NCI-H446 treated with DMSO at 0.1 percent for 48 hours (cell line): Measurements from ENCODE around the gene CREB3L2.
"Not testable (repeated sequence)": the region's sequence is repeated elsewhere in the genome, so short reads cannot be mapped to it uniquely, and the experiment has no call there.

Experiments
- DNase-seq: peaks from one replicate; lab custom pipeline; 2025; lab: John Stamatoyannopoulos, UW

Gene CREB3L2

DNA sequence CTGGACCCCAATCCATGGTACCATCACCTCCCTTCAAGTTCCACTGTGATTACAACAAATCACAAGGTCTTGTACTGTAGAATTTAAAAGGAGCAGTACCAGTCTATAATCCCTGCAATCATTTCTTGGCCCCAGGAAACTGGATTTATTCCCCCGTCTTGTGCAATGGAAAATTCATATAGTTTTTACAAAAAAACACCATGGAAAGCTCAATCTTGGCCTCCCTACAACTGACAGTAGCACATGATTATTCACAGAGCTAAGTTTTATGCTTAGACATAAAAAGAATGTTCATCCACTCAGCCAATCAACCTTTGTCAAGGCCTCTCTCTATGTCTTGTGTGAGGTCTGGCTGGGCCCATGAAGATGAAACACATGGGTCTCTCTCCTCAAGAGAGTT lies 165.3 kb downstream of the CREB3L2 start:
- no peak for DNase-seq

DNA sequence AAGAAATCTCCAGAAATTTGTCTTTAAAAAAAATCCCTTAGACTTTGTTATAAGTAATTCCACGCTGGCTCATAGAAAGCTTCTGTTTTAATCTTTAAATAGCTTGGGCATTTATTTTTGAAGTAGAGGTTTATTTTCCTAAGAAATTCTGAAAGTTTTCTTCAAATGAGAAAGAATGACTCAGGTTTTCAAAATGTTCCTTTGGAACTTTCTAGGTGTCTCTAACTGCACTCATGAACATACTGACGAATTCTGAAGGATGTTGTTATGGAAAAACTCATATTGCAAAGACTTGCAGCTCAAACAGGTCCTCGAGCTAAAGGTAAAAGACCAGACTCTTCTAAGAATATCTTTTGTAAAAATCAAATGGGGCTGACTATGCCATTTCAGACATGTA lies 165.8 kb downstream of the CREB3L2 start:
- DNase-seq: no peak

DNA sequence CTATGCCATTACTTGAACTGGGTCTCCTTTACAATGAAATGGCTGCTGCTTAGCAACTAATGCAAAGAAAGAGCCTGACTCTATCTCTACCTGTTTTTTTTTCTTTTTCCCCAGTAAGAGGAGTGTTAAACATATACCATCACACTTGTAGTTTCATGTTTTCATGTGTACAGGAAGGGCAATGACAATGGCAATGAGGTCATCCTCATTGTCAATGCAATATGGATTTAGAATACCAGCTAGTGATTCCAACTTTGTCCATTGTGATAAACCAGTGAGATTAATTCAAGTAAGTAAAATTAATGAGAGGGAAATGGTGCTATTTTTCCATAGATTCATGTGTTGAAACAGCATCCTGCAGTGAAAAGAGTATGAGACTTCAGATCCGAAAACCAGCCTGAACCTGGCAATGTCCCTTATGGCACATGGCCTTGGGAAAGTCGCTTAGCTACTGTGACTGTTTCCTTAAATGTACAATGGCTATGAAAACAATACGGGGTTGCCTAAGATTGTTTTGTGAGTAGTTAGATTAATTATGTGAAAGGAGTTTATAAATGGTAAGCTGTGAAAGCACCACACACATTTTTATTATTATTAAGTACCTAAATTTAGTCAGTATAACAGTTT lies 166.3 kb downstream of the CREB3L2 start:
- DNase-seq: no peak

DNA sequence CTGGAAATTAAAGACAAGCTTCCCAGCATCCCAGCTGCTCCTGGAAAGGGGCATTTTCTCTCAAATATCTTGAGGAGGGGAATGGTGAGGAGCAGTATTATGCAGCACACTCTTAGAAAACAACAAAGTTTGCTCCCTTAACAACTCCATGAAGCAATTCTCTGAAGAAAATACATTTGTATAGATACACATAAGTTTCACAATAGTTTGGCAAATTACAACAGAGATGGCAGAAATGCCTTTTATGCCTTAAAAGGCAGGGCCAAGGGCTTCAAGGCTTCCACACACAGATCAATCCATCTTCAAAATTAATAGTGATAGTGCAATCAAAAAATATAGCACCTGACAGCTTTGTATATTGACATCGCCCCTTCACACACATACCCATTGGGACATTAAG lies 167.3 kb downstream of the CREB3L2 start:
- no peak for DNase-seq

DNA sequence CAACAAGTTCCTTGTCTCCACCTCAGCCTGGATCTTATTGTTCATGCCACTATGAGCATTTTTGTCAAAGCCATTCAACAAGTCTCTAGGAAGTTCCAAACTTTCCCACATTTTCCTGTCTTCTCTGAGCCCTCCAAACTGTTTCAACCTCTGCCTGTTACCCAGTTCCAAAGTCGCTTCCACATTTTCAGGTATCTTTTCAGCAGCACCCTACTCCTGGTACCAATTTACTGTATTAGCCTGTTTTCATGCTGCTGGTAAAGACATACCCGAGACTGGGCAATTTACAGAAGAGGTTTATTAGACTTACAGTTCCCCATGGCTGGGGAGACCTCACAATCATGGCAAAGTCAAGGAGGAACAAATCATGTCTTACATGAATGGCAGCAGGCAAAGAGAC lies 168.9 kb downstream of the CREB3L2 start:
- DNase-seq: not testable (repeated sequence)

DNA sequence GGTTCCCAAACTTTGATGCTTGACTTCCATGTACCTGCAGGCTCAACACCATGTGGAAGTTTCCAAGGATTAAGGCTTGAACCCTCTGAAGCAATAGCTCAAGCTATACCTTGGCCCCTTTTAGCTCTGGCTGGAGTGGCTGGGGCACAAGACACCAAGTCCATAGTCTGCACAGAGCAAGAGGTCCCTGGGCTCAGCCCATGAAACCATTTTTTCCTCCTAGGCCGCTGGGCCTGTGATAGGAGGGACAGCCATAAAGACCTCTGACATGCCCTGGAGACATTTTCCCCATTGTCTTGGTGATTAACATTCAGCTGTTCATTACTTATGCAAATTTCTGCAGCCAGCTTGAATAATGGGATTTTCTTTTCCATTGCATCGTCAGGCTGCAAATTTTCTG lies 169.5 kb downstream of the CREB3L2 start:
- no peak for DNase-seq

DNA sequence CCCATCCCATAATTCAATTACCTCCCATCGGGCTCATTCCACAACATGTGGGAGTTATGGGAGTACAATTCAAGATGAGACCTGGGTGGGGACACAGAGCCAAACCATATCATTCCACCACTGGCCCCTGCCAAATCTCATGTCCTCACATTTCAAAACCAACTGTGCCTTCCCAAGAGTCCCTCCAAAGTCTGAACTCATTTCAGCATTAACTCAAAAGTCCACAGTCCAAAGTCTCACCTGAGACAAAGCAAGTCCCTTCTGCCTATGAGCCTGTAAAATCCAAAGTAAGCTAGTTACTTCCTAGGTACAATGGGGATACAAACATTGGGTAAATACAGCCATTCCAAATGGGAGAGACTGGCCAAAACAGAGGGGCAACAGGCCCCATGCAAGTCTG lies 170.3 kb downstream of the CREB3L2 start:
- DNase-seq: not testable (repeated sequence)

DNA sequence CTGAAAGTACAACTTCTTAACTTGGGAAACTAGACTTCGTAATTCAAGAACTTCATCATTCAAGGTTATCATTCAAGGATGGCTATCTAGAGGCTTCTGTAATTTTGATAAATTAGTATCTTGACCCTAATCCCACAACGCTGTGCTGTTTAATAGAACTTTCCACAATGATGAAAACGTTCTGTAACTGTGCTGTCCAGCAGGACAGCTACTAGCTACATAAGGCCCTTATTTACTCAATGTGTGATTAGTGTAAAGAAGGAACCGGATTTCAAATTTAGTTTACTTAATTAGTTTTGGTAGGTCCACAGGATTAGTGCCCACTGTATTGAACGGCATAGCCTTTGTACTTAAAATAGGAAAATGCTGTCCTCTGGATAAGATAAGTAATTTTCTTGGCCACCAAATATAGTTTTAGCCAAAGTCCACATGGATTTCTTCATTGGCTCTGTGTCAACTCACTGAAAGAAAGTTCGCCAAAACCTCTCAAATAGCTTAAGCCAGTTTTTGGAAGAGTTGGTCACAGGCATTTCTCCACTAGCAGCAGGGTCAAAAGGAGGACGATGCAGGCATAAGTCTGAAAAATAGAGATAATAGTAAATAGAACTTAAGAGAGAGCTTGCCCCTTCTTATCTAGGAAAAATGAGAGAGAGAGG lies 172.4 kb downstream of the CREB3L2 start:
- DNase-seq: no peak

DNA sequence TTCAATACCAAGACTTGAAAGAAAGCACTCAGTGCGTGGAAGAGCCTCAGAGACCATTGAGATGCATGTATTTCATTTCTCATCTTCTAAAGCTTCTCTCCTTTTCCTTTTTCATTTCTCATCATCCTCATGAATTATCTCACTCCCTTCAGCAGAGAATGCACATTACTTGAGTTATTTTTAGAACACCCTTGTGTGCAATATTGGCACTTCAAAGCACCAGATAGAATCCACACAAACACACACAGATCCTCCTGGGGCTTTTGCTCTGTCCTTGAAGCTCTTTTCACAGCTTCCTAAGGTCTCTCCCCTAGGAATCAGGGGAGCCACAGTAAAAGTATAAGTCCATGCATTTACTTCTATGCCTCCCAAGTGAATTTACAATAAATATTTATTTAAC lies 173.4 kb downstream of the CREB3L2 start:
- DNase-seq: no peak

DNA sequence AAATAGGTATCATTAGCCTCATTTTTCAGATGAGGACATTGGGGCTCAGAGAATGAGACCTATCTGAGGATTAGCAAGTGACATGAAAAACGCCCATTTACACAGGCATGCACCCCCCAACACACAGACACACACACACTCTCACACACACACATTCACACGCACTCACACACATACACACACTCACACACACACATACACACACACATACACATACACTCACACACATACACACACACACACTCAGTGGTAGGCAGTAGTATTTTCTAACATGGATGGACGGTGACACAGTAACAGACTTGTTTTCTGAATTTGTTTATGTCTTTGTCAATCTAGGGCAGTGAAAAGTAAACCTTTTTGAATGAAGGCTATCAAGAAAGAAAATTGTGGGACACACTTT lies 176.4 kb downstream of the CREB3L2 start:
- no peak for DNase-seq
